Memory B cell (primary cell): Measurements from ENCODE around the gene EVPL.
"Not testable (repeated sequence)": the region's sequence is repeated elsewhere in the genome, so short reads cannot be mapped to it uniquely, and the experiment has no call there.

Source experiments
- ATAC-seq: fragments of 150-1000 bp; cut with Tn5 transposase; 2 replicates; pipeline ENCODE4 v1.10.0; 2021; ENCODE audit warnings: low read depth, mild to moderate bottlenecking, moderate library complexity
- DNase-seq, 2 donors: peaks; one replicate each; pipeline ENCODE4 v3.0.0; 2022; ENCODE audit warnings: low spot score in 2 of 2
- H3K27ac Mint-ChIP-seq: one replicate; pipeline ENCODE4 v1.8.0; 2022; ENCODE audit warnings: mild to moderate bottlenecking, moderate library complexity, mixed read lengths
- H3K27me3 Mint-ChIP-seq: one replicate; pipeline ENCODE4 v1.8.0; 2022; ENCODE audit warnings: mixed read lengths
- H3K36me3 Mint-ChIP-seq: one replicate; pipeline ENCODE4 v1.8.0; 2022; ENCODE audit warnings: mild to moderate bottlenecking, mixed read lengths
- H3K4me1 Mint-ChIP-seq: one replicate; pipeline ENCODE4 v1.8.0; 2022; ENCODE audit warnings: mixed read lengths
- H3K4me3 Mint-ChIP-seq: one replicate; pipeline ENCODE4 v1.8.0; 2022; ENCODE audit warnings: mild to moderate bottlenecking, moderate library complexity, mixed read lengths
- H3K9me3 Mint-ChIP-seq: one replicate; pipeline ENCODE4 v1.8.0; 2022; ENCODE audit warnings: mixed read lengths

EVPL gene

DNA sequence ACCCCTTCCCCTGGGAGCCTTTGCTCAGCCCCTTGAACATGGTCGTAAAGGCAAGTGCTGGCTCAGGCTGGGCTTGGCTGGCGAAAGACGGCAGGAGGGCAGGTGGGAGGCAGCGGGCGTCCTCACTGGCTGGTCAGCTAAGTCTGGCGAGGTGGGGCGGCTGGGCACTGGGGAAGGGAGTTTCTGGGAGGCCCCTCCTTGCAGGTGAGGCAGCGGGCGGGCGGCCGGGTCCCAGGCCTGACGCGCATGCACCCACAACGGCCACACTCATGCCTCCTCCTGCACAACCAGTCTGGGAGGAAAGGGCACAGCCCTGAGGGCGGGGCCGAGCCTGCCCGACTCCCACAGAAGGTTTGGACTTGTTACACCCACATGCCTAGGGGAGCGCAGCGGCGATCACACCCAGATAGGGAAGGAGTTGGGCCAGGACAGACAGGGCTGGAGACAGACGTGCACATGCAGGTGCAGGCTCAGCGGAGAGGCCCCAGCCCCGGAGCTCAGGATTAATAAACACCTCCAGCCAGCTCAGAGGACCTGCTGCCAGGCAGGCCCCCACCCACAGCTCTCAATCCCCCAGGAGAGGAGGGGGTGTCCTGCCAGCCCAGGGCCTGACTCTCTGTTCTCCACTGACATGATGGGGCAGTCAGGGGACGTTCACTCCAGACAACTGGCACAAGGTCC lies at the start of gene EVPL:
TSS of gene EVPL (minus strand) at position 148 of the 681 bp plus-strand sequence. CDS start at position 40, 108 bp downstream.
- no peak for DNase-seq
- no peak for ATAC-seq
- Mint-ChIP-seq H3K36me3 (no peaks in the 10 kb centered on the region), H3K4me1 (peaks cover 9% of the 10 kb centered on the region), H3K9me3 (no peaks in the 10 kb centered on the region), H3K4me3 (no peak within 1 kb of the TSS), H3K27me3 (peaks cover 6% of the 10 kb centered on the region), H3K27ac (no peak within 1 kb of the TSS)

DNA sequence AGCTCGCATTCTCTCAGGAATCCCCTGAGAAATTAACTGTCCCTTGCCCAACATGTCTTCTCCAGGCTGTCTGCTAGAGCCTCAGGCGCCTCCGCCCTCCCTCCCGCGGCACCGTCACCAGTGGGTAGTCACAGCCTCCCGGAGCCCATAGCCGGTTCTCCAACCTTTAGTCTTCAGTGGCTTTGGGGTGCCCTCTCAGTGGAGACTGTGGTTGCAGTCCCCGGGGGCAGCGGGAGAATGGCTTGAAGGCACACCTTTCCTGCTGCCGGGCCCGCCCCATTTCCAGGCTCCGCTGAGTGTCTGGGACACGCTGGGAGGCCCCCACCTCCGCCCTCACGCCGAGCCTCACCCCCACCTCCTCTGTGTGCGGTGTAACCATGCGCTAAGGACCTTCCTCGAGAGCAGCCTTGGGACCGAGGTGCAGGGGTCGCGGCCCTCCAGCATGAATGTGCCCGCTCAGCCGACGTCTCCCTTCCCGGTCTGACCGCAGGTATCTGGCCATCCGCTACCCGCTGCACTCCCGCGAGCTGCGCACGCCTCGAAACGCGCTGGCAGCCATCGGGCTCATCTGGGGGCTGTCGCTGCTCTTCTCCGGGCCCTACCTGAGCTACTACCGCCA lies 49.1 kb upstream of the EVPL start:
- H3K4me3 Mint-ChIP-seq: peak overlapping the region; percentile 76
- ATAC-seq (no peak), DNase-seq (no peak)
- no peaks in the 10 kb centered on the region for H3K36me3 Mint-ChIP-seq
- H3K4me1 Mint-ChIP-seq: peaks cover 22% of the 10 kb centered on the region
- H3K27ac Mint-ChIP-seq: peak overlapping the region; percentile 93
- no peaks in the 10 kb centered on the region for H3K9me3 Mint-ChIP-seq
- peaks cover 21% of the 10 kb centered on the region for H3K27me3 Mint-ChIP-seq

DNA sequence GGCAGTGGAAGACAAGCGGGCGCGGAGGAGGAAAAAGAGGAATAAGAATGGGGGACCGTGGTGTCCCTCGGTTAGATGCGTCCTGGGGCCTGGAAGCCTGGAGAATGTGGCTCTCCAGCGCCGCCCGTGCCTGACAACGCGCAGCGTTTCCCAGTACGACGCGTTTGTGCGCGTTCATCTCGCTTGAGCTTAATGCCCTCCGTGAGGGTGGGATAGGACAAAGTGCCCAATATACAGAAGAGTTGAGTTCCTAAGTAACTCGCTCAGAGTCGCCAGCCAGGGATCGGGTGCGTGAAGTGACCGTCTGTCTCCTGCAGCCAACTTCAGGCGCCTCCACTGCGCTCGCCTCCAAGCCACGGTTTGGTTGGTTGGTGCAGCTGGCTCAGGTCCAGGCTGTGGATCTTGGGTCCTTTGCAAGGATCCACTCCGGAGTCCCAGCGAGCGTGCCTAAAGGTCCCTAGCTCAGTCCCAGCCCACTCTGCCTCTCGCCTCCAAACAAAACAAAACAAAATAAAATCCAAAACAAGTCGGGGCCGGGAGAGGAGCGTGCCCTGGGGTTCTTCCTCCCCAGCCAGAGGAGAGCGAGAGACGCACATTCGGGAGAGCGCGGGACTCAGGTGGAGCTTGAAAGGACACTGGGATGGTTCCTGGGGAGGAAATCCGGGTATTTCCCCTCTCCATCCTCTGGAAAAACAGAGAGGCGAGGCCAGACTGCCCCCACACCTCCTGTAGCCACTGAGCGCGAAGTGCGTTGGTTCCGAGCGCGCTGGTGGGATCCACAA lies 48.4 kb upstream of the EVPL start:
- Mint-ChIP-seq H3K4me1 (peaks cover 27% of the 10 kb centered on the region), H3K4me3 (peak overlapping the region; percentile 61)

DNA sequence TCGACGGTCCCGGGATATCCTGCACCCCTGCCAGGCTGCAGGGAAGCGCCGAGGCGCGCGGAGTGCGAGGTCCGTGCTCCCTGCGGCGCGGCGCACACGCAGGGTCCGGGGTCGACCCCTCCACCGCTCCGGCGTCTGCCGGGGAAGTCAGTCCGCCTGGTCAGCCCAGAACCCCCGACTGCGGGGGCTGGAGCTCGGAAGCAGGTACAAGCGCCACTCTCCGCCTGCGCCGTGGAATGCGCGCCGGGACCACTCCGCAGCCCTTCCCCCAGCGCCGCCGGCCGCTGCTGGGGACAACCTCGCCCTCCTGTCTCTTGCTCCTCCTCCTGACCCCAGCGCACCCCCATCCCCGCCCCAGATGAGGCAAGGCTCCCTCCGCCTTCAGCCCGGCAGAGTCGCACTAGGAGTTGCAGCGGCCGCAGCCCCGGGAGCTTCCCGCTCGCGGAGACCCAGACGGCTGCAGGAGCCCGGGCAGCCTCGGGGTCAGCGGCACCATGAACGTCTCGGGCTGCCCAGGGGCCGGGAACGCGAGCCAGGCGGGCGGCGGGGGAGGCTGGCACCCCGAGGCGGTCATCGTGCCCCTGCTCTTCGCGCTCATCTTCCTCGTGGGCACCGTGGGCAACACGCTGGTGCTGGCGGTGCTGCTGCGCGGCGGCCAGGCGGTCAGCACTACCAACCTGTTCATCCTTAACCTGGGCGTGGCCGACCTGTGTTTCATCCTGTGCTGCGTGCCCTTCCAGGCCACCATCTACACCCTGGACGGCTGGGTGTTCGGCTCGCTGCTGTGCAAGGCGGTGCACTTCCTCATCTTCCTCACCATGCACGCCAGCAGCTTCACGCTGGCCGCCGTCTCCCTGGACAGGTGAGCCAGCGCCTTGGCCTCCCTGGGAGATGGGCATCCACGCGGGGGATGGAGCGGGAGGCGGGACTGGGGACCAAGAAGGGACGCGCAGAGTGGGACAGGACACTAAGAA lies 47.6 kb upstream of the EVPL start, which contains the start of gene GALR2:
TSS of gene GALR2 (plus strand) at position 392 of the 974 bp plus-strand sequence. CDS start at position 495, 103 bp downstream.
- Mint-ChIP-seq H3K27me3 (peaks cover 21% of the 10 kb centered on the region), H3K9me3 (no peaks in the 10 kb centered on the region), H3K36me3 (no peaks in the 10 kb centered on the region), H3K4me3 (peak within 1 kb of the TSS; percentile 61), H3K27ac (peak within 1 kb of the TSS; percentile 75), H3K4me1 (peaks cover 27% of the 10 kb centered on the region)
- no peak for ATAC-seq
- peak in 1 of 2 donors; percentile 44 for DNase-seq

More for the DNA sequence above, 48.4 kb upstream of the EVPL start:
- Mint-ChIP-seq H3K27me3 (peaks cover 21% of the 10 kb centered on the region), H3K27ac (peak overlapping the region; percentile 72), H3K36me3 (no peaks in the 10 kb centered on the region), H3K9me3 (no peaks in the 10 kb centered on the region)
- DNase-seq (no peak), ATAC-seq (no peak)

DNA sequence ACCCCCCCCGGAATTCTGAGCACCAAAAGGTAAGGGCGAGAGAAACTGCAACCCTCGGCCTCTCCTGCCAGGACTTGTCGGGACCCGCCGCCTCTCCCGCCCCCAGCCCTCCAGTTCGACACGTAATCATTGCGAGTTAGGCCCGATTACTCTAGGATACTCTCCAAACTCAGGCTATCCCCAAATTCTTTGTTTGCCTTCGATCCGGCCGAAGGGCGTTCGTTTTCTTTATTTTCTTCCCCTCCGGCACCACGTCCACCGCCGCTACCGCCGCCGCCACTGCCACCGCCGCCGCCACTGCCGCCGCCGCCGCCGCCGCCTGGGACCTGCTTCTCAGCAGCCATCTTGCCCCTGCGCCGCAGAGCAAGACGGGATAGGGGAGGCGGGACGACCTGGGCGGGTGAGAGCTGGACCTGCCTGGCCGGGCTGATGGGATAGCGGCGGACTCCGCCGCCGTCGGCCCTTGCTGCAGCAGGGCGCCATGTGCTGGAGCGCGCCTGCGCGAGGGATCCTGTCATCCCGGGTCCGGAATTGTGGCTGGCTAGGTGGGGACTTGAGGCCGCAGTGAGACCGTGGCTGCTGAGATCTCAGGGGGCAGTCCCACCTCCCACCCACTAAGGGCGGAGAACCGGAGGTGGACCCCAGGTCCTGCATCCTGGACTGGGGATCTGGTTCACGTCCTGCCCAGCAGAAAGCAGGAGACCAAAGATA lies 45.2 kb upstream of the EVPL start, which contains the start of gene SRP68:
TSS of gene SRP68 (minus strand) at position 370 of the 711 bp plus-strand sequence. CDS start at position 344, 26 bp downstream.
- Mint-ChIP-seq H3K27me3 (peaks cover 16% of the 10 kb centered on the region), H3K9me3 (no peaks in the 10 kb centered on the region), H3K4me1 (peaks cover 31% of the 10 kb centered on the region), H3K27ac (peak within 1 kb of the TSS; percentile 95), H3K36me3 (peaks cover 5% of the 10 kb centered on the region), H3K4me3 (peak within 1 kb of the TSS; percentile 97)
- DNase-seq (peak; percentile 71 to 77), ATAC-seq (peak; percentile 68)

DNA sequence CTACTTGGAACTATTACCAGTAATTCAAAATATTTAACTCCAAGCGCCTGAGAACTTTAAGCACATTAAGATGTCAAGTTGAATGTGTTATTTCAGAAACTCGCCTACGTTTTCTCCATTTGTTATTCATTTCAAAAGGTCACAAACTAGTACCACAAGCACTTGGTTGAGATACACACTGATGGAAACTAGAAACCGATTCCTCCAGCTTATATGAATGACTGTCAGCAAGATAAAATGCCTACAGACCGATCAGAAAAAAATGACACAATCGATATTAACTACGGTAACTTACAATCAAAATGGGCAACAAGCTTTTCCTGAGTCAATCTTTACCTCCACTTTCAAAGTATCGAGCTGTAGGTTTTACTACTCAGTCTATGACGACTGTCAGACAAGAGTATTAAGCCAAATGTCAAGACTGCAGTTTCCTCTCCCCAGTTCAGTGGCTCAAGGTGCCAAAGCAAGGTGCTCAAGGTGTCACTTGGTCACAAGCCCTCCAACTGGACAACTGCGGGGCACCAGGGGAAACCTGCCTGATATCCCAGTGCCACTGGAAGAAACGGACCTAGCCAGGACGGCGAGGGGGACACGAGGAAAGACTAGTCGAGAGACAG lies 44.5 kb upstream of the EVPL start:
- Mint-ChIP-seq H3K4me1 (peaks cover 24% of the 10 kb centered on the region), H3K27me3 (peaks cover 12% of the 10 kb centered on the region), H3K36me3 (peaks cover 5% of the 10 kb centered on the region), H3K4me3 (peak overlapping the region; percentile 97), H3K9me3 (no peaks in the 10 kb centered on the region), H3K27ac (peak overlapping the region; percentile 95)
- ATAC-seq (peak; percentile 8), DNase-seq (no peak)

DNA sequence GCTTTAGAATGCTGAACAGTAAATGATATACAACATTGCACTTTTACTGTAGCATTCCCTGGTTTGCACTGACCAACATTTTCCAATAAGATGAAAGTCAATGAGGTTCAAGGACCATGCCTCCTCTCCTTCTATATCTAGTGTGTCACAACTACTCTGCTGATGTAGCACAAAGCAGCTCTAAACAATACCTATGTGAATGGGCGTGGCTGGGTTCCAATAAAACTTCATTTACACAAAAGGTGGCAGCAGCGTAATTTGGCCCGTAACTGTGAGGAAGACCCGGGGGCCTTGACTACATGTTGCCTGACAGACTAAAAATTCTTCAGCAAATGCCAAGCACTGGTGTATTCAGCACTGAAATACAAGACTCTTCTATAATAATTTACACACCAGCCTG lies 38.7 kb upstream of the EVPL start:
- Mint-ChIP-seq H3K27me3 (no peaks in the 10 kb centered on the region), H3K9me3 (no peaks in the 10 kb centered on the region), H3K36me3 (peaks cover 24% of the 10 kb centered on the region), H3K4me1 (peaks cover 17% of the 10 kb centered on the region), H3K4me3 (no peak overlapping the region), H3K27ac (no peak overlapping the region)
- no peak for DNase-seq
- no peak for ATAC-seq

DNA sequence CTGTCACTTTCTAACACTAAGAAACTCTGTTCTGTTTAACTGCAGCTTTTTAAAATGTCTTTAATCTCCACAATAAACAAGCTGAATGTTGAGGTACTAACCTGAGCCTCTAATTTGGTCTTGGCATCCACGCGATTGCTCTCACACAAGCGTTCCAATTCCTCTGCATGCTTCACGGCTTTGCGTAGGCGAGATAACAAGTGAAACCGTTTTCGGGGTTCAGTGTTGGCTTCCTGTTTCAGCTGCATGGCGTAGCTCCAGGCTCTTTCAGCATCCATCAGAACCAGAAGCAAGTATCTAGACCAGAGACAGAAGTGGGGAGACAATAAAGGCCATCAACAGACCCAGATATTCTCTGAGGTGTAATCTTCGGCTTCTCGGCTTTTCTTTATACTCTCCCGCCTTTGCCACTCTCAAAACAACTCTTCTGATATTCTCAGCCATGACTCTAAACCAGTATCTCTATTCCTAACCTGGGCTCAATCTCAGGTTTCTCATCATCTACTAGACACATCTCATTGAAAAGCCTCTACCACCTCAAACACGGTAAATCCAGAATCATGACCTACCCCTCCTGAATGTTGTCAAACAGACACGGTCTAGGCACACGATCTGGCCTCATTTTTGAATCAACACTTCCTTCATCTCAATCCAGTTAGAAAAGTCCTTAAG lies 36.9 kb upstream of the EVPL start:
- H3K27ac Mint-ChIP-seq: peak overlapping the region; percentile 85
- H3K9me3 Mint-ChIP-seq: no peaks in the 10 kb centered on the region
- H3K27me3 Mint-ChIP-seq: no peaks in the 10 kb centered on the region
- peak; percentile 93 for ATAC-seq
- peak overlapping the region; percentile 45 for H3K4me3 Mint-ChIP-seq
- peaks cover 32% of the 10 kb centered on the region for H3K36me3 Mint-ChIP-seq
- DNase-seq: no peak
- H3K4me1 Mint-ChIP-seq: peaks cover 15% of the 10 kb centered on the region

DNA sequence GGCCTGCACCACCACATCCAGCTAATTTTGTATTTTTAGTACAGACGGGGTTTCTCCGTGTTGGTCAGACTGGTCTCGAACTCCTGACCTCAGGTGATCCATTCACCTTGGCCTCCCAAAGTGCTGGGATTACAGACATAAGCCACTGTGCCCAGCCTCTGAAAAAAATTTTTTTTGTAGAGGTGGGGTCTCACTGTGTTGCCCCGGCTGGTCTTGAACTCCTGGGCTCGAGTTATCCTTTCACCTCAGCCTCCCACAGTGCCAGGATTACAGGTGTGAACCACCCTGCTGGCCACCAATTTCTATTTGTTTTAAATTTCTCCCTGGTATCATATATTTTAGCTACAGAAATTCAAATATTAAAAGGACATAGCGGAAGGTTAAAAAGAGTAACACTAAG lies 31.2 kb upstream of the EVPL start:
- not testable (repeated sequence) for ATAC-seq, H3K4me1 Mint-ChIP-seq

DNA sequence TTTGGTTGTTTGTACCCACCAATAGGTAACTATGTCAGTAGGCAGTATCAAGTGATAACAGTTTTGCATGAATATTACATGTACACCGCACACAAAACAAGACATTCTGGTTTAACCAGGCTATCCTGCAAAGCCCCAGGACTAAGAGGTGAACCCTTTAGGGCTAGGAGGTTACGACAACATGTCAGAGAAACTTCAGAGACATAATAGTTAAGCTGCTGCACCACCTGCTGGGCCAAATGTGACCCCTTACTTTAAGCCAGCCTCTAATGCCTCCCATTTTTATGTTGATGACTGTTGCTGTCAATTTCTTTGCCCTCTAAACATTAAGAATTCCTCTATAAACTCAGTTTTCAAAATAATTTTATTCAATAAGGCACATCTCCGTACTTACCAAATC lies 29.8 kb upstream of the EVPL start:
- DNase-seq (no peak), ATAC-seq (no peak)
- no peaks in the 10 kb centered on the region for H3K9me3 Mint-ChIP-seq
- no peaks in the 10 kb centered on the region for H3K27me3 Mint-ChIP-seq
- no peak overlapping the region for H3K27ac Mint-ChIP-seq
- H3K36me3 Mint-ChIP-seq: peaks cover 37% of the 10 kb centered on the region
- no peaks in the 10 kb centered on the region for H3K4me1 Mint-ChIP-seq
- H3K4me3 Mint-ChIP-seq: no peak overlapping the region

More for the DNA sequence above, 31.2 kb upstream of the EVPL start:
- DNase-seq, H3K4me3 Mint-ChIP-seq, H3K9me3 Mint-ChIP-seq, H3K27me3 Mint-ChIP-seq, H3K27ac Mint-ChIP-seq: not testable (repeated sequence)
- H3K36me3 Mint-ChIP-seq: peaks cover 36% of the 10 kb centered on the region

DNA sequence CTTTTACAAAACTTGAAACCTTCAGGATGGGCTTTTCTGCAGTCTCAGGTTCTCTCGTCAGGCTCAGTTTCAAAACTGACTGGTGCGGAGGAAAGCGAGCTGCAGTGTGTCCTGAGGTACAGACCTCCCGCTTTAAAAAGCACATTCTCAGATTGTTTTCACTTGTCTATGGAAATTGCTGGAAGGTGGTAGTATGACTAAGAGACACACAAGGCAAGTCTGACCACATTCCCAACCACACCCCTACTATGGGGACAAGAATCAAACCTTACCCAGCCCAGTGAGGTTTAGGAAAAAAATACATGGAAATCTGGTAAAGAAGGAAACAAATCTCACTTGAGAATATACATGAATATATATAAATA lies 27.0 kb upstream of the EVPL start:
- ATAC-seq (no peak), DNase-seq (no peak)
- Mint-ChIP-seq H3K4me1 (peaks cover 3% of the 10 kb centered on the region), H3K4me3 (no peak overlapping the region), H3K27ac (no peak overlapping the region), H3K36me3 (peaks cover 40% of the 10 kb centered on the region), H3K27me3 (no peaks in the 10 kb centered on the region), H3K9me3 (no peaks in the 10 kb centered on the region)
